GM18873 (cell line): ENCODE data around the gene TMEM121.
"Not testable (repeated sequence)": the region's sequence is repeated elsewhere in the genome, so short reads cannot be mapped to it uniquely, and the experiment has no call there.

Experiments
- ATAC-seq: cut with Tn5 transposase; IDR thresholded peaks from one replicate; pipeline ENCODE4 v1.9.1; 2021; ENCODE audit warnings: mild to moderate bottlenecking, moderate library complexity, moderate number of reproducible peaks; ENCODE audit not compliant: unreplicated experiment, low FRiP score

TMEM121 gene

DNA sequence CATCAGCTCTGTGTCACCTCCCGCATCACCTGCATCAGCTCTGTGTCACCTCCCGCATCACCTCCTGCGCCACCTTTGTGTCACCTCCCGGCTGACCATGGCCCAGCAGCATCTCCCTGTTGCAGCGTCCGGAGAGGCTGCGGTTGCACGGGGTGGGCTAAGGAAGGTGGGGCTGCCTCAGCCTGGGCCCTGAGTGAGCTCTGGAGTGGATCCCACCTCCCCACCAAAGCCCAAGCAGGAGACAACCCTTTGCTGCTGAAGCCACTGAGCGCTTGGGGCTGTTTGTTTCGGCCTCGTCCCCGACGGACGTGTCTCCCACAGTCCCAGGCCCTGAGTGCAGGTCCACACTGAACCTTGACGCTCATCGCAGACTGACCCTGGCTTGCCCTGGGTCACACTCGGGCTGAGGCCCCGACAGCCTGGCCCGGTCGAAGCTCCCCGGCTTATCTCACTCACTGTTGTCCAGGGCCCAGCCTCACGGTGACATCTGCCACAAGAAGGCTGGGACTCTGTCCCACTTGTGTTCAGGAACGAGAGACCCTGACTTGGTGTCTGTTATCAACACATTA lies 12.2 kb downstream of the TMEM121 start:
- ATAC-seq = no peak

DNA sequence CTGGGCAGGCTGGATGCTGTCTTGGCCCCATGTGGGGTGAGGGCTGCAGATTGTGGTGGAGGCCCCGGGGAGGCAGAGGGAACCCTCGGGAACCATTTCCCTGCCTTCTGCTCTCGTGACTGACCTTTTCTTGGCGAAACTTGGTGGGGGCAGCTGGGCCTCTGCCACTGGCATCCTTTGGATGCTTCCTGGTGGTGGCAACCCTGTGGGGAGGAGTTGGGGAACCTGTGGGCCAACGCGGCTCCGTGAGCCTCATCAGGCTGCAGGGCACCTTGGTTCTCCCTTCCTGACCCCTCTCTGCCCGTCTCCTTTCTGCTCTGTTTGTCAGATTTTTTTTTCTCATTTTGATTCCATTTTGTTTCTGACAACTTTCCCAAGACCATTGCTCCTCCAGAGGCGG lies 14.4 kb downstream of the TMEM121 start:
- ATAC-seq = no peak

DNA sequence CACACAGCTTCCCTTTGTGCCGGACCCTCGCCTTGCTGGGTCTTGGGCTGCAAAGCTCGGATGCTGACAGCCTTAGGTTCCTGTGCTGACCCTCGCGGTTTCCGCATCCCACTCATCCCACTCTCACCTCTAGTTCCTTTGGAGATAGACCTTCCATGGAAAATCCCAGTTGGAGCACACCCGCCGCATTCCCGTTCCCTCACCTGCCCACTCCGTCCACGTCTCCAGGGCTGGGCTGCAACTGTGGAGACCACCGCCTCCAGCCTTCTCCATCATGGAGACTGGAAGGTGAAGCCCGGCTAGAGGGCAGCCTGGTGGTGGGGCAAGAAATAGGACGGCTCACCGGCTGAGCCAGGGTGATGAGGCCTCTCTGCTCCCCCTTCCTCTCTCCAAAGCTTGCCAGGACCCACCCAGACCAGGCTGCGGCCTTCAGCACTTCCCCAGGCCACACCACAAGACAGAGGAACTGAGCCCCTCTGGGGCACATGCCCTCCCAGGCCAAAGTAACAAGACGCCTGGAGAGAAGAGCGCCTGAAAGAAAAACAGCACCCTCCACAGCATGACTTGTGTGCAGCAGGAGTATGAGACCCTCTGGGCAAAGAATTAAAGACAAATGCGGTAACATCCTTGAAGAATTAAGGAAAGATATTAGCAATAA lies 15.0 kb downstream of the TMEM121 start:
- no peak for ATAC-seq

DNA sequence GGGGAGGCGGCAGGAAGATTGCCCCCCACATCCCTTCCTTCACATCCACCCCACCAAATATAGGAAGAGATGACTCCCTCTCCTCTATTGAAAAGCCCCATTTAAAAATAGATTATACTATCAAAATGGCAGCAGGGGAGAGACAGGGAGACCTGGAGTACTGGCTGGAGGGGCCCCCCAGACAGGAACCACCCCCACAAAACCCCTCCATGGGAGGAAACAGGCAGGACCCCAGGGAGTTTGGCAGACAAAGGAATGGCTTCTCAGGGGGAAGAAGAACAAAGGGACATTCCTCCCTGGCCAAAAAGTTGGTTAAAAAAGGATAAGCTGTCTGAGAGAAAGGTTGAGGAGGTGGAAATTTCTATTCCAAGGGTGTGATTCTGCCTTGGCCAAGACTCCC lies 19.3 kb downstream of the TMEM121 start:
- not testable (repeated sequence) for ATAC-seq

DNA sequence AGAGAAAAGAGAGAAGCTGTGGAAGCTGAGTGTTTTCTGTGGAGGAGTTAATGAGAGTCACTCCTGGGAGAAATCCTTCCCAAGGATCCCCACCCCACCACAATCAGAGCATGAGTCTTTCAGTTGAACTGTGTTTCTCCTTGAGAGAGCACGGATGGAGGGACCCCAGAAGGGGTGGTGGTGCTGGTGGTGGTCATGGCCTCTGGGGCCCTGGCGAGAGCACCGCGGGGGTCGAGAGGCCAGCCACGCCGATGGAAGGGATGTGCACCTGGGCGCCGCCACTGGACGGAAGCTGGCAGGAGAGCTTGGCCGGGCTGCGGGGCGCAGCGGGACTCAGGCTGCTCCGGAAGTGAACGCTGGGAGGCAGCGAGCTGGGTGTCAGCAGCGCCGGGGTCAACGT lies 20.0 kb downstream of the TMEM121 start:
- ATAC-seq = not testable (repeated sequence)

DNA sequence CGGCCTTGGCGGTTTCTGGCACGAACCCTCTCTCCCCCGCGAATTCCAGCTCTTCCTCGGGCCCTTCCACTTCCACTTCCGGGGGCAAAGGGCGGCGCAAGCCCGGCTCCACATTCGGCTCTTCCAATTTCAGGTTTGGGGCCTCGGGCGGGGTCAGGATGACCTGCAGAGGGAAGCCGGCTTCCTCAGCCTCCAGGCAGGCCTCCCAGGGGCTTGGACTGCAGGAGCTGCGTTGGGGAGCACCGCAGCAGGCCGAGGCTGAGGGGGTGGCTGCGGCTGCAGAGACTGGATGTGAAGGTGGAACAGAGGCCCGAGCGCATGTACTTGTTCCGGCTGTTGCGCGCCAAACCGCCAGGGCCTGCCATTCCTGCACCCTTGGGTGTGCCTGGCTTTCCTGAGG lies 20.7 kb downstream of the TMEM121 start:
- not testable (repeated sequence) for ATAC-seq

GRCh38 chr14:105547741-105548169 lies 21.4 kb downstream of the TMEM121 start:
- no peak for ATAC-seq

DNA sequence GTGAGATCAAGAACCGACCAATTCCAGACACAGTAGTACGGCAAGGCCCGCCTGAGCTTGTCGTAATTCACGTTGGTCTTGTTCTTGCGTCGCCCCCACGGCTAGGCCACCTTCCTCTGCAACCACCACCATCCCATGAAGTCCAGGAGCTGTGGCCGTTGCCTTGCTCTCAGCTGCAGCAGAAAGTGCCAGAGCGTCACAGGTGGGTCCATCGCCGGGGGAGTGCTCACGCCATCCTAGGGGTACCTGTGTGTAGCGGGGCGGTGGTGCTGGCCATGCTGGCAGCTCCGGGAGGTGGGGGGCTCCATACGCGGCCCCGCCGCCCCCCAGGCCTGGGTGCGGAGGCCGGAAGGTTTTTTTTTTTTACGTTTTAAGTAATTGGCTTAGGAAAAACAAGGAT lies 23.1 kb downstream of the TMEM121 start:
- no peak for ATAC-seq

DNA sequence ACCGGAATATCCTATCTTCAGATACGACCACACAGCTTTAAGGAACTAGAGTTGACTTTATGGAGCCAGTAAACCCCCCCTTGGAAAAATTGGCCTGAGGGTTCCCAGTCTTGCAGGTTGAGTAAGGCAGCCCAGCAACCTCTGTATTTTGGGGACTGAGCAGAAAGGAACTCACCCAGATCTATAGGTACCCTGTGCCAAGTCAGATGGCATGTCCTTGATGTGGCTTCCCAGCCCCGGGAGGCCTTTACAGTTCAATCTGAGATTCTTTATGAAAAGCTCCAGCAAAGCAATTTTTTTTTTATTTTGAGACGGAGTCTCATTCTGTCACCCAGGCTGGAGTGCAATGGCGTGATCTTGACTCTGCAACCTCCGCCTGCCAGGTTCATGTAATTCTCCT lies 27.6 kb downstream of the TMEM121 start:
- ATAC-seq = no peak

DNA sequence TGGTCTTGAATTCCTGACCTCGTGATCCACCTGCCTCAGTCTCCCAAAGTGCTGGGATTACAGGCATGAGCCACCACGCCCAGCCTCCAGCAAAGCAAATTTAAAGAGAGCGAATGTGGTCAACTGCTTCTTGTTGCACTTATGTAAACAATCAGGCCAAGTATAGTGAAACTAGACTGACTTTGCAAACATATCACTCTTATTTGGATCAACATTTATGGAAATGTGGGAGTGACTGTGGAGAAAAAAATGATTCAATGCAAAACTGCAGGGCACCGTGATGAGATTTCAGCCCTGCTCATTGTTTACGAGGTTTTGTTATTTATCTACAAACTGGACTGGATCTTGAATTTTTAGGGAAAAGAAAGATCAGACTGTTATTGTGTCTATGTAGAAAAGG lies 28.1 kb downstream of the TMEM121 start:
- ATAC-seq = no peak

DNA sequence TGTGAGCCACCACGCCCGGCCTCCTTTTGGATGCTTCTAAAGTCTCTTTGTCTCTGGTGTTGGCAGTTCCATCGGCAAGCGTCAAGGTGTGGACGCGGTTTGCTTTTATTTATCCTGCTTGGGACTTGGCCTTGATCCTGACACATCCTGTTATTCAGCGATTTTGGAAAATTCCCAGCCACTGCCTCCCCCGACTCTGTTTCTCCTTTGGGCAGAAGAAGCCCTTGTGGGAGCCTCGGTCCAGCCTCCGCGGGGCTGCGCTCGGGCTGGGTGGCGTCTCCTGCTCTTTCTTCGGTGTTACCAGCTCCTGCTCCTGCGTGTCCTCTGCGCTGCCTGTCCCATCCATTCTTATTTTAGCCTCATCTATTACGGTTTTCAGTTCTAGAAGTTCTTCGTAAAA lies 31.3 kb downstream of the TMEM121 start:
- not testable (repeated sequence) for ATAC-seq

DNA sequence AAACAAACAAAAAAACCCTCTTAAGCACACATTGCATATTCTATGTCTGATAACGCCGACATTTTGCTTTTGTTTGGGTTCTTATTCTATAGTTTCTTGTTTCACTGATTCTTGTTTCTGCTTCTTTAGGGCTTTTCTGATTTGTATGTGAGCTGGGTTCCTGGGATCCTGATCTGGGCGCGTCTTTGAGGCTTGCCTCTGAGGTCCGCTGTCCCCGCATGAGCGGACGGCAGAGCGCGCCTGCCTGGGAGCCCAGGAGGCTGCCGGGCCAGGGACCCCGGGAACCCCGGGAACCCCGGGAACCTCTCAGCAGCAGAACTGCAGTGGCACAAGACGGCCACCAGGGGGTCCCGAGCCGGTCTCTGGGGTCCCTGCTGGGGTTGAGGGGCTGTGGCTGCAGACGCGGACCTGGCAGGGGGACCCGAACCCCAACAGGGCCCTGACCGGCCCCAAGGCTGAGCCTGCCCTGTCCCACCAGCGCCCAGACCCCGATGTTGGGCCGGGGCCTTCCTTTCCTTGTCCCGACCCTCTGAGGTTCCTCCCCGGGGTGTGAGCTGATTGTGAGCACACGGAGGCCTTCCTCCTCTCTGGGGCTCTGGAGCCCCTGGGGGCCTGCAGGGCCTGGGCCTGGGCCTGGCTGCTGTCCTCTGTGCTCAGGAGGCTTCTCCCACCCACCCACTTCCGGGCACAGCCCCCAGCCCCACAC lies 32.2 kb downstream of the TMEM121 start:
- ATAC-seq = not testable (repeated sequence)

DNA sequence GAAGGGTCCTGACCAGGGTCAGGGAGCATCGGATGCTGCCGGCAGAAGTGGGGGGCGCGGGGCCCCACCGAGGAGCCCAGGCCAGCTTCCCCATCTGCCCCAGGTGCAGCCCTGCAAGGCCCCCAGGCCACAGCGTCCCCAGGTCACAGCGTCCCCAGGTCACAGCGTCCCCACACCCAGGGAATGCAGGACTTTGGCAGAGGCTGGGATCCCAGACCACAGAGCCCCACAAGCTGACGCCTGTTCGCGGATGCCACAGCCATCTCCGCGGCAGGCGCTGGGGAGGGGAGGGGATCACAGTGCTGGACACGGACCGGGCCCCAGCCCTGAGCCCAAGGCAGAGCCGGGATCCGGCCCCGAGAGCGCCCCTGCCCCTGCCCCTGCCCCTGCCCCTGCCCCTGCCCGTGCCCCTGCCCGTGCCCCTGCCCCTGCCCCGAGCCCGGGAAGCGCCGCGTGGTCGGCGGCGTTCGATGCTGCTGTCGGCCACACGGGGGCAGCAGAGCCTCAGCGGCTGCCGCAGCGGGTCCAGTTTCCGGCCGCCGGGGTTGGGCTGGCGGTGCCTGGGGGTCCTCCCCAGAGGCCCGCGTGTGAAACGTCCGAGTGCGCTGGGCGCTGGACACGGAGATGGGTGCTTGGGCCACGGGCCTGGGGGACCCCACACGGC lies 33.1 kb downstream of the TMEM121 start:
- ATAC-seq = peak; percentile 34

DNA sequence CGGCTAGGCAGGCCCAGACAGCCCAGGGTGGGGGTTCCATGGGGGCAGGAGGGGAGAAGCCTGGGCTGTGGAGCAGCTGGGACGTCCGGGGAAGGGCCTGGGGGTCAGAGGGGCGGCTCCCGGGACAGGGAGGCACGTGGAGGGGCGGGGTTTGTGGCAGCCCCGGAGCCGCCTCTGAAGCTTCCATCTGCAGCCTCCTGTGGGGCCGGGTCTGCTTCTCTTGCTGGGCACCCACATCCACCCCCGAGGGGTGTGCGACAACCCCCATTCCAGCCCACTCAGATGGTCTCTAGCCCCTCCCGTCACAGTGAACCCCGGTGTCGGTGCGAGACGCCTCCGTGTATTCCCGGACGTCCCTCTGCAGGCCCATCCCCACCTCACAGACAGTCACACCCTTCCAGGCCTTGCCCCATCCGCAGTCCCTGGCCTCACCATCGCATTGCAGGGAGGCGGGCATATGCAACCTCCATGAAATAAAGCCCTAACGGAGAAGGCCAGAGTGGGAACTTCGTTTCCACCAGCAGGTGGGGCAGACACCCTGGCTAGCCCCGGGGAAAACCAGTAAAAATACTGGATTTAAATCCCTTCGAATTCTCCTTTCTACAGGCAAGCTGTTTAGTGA lies 33.8 kb downstream of the TMEM121 start:
- peak; percentile 44 for ATAC-seq

DNA sequence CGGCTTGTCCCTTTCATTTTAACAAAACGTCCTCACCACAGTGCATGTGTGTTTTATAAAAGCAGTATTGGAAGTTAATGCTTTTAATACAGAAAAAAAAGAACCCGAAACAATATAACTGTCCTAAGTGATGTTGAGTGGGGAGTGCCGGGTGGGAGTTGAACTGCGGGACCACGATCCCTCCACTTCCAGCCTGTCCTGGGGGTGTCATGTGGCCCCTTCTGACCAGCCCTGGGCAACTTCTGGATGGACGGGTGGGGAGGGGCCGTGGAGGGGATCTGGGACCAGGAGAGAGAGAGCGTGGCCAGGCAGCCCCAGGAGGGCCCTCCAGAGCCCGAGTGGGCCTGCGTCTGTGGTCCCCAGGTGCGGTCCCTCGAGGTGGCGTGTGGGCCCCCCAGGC lies 35.0 kb downstream of the TMEM121 start:
- not testable (repeated sequence) for ATAC-seq

GRCh38 chr14:105562713-105563346 lies 36.4 kb downstream of the TMEM121 start:
- no peak for ATAC-seq

GRCh38 chr14:105563347-105563737 lies 37.0 kb downstream of the TMEM121 start:
- ATAC-seq = no peak

DNA sequence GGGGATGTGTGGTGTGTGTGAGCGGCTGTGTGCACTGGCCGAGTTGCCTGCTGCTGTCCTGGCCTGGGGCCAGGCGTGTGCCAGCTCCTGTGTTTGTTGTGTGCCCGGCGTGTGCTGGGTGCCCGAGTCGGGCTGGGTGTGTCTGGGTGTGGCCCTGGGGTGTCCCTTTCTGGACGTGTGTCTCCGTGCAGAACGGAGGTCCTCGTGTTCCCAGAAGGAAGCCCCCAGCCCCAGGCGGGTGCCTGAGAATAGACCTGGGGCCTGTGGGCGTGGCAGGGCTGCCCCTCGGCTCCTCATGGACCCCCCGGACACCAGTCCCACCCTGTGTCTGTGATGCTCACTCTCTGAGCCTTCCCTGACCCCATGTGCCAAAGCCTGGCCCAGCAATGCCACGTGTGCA lies 38.2 kb downstream of the TMEM121 start:
- ATAC-seq = not testable (repeated sequence)

GRCh38 chr14:105565185-105565919 lies 39.0 kb downstream of the TMEM121 start:
- ATAC-seq = not testable (repeated sequence)
